SK-N-SH treated with all-trans-retinoic acid at 6 μM for 48 hours (cell line): Measurements from ENCODE around the gene CH25H.

Experiments used
- ATAC-seq: fragments of 200-7000 bp; cut with Tn5 transposase; 3 replicates; pipeline ENCODE4 v1.9.1; 2020; ENCODE audit warnings: mild to moderate bottlenecking, moderate library complexity
- ARNTL ChIP-seq: fragments of 450-650 bp; formaldehyde crosslinking; IDR thresholded peaks from 2 replicates; pipeline ENCODE4 v1.5.0; 2020; ENCODE audit warnings: low read depth, mild to moderate bottlenecking, moderate library complexity, borderline replicate concordance
- BACH2 ChIP-seq: fragments of 250-450 bp; sonication (Bioruptor Pico); IDR thresholded peaks from 2 replicates; pipeline ENCODE4 v1.9.0; 2021; ENCODE audit warnings: mild to moderate bottlenecking, borderline replicate concordance
- CSDC2 ChIP-seq: fragments of 250-450 bp; sonication (Bioruptor Pico); IDR thresholded peaks from 2 replicates; pipeline ENCODE4 v1.5.0; 2020; ENCODE audit warnings: mild to moderate bottlenecking, moderate library complexity
- ESRRG ChIP-seq: fragments of 250-450 bp; sonication (Bioruptor Pico); IDR thresholded peaks from 2 replicates; pipeline ENCODE4 v1.6.1; 2021; ENCODE audit warnings: mild to moderate bottlenecking
- GLIS3 ChIP-seq: fragments of 250-450 bp; sonication (Bioruptor Pico); IDR thresholded peaks from 2 replicates; pipeline ENCODE4 v1.5.0; 2020; ENCODE audit warnings: mild to moderate bottlenecking, moderate library complexity
- ISL1 ChIP-seq: fragments of 250-450 bp; sonication (Bioruptor Pico); IDR thresholded peaks from 2 replicates; pipeline ENCODE4 v2.1.2; 2022; ENCODE audit warnings: mild to moderate bottlenecking, moderate library complexity
- OSR1 ChIP-seq: fragments of 250-450 bp; sonication (Bioruptor Pico); IDR thresholded peaks from 2 replicates; pipeline ENCODE4 v1.8.0; 2022; ENCODE audit warnings: moderate library complexity, mild to moderate bottlenecking, inconsistent platforms
- PPARA ChIP-seq: fragments of 250-450 bp; sonication (Bioruptor Pico); IDR thresholded peaks from 2 replicates; pipeline ENCODE4 v1.5.0; 2020; ENCODE audit warnings: mild to moderate bottlenecking, borderline replicate concordance
- RARB ChIP-seq: fragments of 250-450 bp; sonication (Bioruptor Pico); IDR thresholded peaks from 2 replicates; pipeline ENCODE4 v1.8.0; 2021; ENCODE audit warnings: mild to moderate bottlenecking, moderate library complexity
- TCF4 ChIP-seq: fragments of 250-450 bp; sonication (Bioruptor Pico); IDR thresholded peaks from 2 replicates; pipeline ENCODE4 v1.8.0; 2021; ENCODE audit warnings: mild to moderate bottlenecking, moderate library complexity, borderline replicate concordance
- TOX ChIP-seq: fragments of 250-450 bp; sonication (Bioruptor Pico); IDR thresholded peaks from 2 replicates; pipeline ENCODE4 v1.8.0; 2021; ENCODE audit warnings: mild to moderate bottlenecking, moderate library complexity, borderline replicate concordance
- ZC3H10 ChIP-seq: fragments of 250-450 bp; sonication (Bioruptor Pico); IDR thresholded peaks from 2 replicates; pipeline ENCODE4 v1.5.1; 2021; ENCODE audit warnings: mild to moderate bottlenecking, moderate library complexity
- ZFP3 ChIP-seq: fragments of 250-450 bp; sonication (Bioruptor Pico); IDR thresholded peaks from 2 replicates; pipeline ENCODE4 v1.5.0; 2020; ENCODE audit warnings: mild to moderate bottlenecking, moderate library complexity
- ZNF565 ChIP-seq: fragments of 450-650 bp; formaldehyde crosslinking; conservative IDR thresholded peaks from 2 replicates; pipeline ENCODE4 v1.5.0; 2020; ENCODE audit warnings: low read depth, mild to moderate bottlenecking, moderate library complexity
- ZNF70 ChIP-seq: fragments of 450-650 bp; formaldehyde crosslinking; IDR thresholded peaks from 2 replicates; pipeline ENCODE4 v1.5.0; 2020; ENCODE audit warnings: mild to moderate bottlenecking, moderate library complexity
- ZNF8 ChIP-seq: fragments of 450-650 bp; formaldehyde crosslinking; IDR thresholded peaks from 2 replicates; pipeline ENCODE4 v1.5.0; 2020; ENCODE audit warnings: mild to moderate bottlenecking, moderate library complexity
- TF ChIP-seq, protein P1 (sequence below): fragments of 250-450 bp; sonication (Bioruptor Pico); IDR thresholded peaks from 2 replicates; pipeline ENCODE4 v1.5.1; 2021; ENCODE audit warnings: mild to moderate bottlenecking, moderate library complexity
- TF ChIP-seq, protein P2 (sequence below): fragments of 250-450 bp; sonication (Bioruptor Pico); IDR thresholded peaks from 2 replicates; pipeline ENCODE4 v1.8.0; 2021; ENCODE audit warnings: low read depth, mild to moderate bottlenecking, moderate library complexity, borderline replicate concordance
- TF ChIP-seq, protein P3 (sequence below): fragments of 250-450 bp; sonication (Bioruptor Pico); IDR thresholded peaks from 2 replicates; pipeline ENCODE4 v1.8.0; 2020; ENCODE audit warnings: mild to moderate bottlenecking, moderate library complexity, borderline replicate concordance
- TF ChIP-seq, protein P4 (sequence below): fragments of 250-450 bp; sonication (Bioruptor Pico); IDR thresholded peaks from 2 replicates; pipeline ENCODE4 v1.5.0; 2020; ENCODE audit warnings: mild to moderate bottlenecking, moderate library complexity
- TF ChIP-seq, protein P5 (sequence below): fragments of 250-450 bp; sonication (Bioruptor Pico); IDR thresholded peaks from 2 replicates; pipeline ENCODE4 v1.5.1; 2020; ENCODE audit warnings: low read depth, mild to moderate bottlenecking, moderate library complexity

The CH25H gene

DNA sequence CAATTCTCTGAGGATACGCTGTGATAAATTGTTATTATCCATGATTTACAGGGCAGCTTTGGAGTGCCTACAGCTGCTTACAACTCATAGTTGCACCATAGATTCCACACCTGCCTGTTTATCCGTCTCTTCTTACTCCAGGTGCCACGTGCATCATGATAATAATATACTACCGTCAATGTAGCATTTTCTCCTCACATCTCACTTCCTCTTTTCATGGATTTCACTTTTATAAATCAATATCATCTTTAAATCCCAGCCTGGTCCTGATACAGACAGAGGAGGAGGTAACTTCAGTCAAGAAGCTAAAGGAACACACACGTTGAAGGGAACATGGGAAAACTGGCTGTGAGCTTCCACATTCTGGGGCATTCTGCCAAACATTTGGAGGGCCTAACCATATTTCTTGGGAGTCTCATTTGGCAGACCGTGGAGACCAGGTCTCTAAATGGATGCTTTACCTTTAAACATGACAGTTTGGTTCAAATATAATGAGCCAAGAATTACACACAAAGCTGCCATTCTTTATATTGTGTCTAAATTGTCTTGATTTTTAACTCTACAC lies 2.4 kb downstream of the CH25H start:
- TF ChIP-seq OSR1 (CRISPR knock-in tag) (no peak), ESRRG (CRISPR knock-in tag) (no peak), ZNF70 (no peak), GLIS3 (no peak), ARNTL (CRISPR knock-in tag) (no peak), ISL1 (CRISPR knock-in tag) (no peak), TCF4 (CRISPR knock-in tag) (no peak), ZNF565 (CRISPR knock-in tag) (no peak), RARB (no peak)
- TF ChIP-seq, protein P1, sequence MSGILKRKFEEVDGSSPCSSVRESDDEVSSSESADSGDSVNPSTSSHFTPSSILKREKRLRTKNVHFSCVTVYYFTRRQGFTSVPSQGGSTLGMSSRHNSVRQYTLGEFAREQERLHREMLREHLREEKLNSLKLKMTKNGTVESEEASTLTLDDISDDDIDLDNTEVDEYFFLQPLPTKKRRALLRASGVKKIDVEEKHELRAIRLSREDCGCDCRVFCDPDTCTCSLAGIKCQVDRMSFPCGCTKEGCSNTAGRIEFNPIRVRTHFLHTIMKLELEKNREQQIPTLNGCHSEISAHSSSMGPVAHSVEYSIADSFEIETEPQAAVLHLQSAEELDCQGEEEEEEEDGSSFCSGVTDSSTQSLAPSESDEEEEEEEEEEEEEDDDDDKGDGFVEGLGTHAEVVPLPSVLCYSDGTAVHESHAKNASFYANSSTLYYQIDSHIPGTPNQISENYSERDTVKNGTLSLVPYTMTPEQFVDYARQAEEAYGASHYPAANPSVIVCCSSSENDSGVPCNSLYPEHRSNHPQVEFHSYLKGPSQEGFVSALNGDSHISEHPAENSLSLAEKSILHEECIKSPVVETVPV (CRISPR knock-in tag), result no peak
- TF ChIP-seq, protein P2, sequence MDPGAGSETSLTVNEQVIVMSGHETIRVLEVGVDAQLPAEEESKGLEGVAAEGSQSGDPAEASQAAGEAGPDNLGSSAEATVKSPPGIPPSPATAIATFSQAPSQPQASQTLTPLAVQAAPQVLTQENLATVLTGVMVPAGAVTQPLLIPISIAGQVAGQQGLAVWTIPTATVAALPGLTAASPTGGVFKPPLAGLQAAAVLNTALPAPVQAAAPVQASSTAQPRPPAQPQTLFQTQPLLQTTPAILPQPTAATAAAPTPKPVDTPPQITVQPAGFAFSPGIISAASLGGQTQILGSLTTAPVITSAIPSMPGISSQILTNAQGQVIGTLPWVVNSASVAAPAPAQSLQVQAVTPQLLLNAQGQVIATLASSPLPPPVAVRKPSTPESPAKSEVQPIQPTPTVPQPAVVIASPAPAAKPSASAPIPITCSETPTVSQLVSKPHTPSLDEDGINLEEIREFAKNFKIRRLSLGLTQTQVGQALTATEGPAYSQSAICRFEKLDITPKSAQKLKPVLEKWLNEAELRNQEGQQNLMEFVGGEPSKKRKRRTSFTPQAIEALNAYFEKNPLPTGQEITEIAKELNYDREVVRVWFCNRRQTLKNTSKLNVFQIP (CRISPR knock-in tag), result no peak
- TF ChIP-seq, protein P3, sequence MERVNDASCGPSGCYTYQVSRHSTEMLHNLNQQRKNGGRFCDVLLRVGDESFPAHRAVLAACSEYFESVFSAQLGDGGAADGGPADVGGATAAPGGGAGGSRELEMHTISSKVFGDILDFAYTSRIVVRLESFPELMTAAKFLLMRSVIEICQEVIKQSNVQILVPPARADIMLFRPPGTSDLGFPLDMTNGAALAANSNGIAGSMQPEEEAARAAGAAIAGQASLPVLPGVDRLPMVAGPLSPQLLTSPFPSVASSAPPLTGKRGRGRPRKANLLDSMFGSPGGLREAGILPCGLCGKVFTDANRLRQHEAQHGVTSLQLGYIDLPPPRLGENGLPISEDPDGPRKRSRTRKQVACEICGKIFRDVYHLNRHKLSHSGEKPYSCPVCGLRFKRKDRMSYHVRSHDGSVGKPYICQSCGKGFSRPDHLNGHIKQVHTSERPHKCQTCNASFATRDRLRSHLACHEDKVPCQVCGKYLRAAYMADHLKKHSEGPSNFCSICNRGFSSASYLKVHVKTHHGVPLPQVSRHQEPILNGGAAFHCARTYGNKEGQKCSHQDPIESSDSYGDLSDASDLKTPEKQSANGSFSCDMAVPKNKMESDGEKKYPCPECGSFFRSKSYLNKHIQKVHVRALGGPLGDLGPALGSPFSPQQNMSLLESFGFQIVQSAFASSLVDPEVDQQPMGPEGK (CRISPR knock-in tag), result no peak
- ATAC-seq, result no peak

DNA sequence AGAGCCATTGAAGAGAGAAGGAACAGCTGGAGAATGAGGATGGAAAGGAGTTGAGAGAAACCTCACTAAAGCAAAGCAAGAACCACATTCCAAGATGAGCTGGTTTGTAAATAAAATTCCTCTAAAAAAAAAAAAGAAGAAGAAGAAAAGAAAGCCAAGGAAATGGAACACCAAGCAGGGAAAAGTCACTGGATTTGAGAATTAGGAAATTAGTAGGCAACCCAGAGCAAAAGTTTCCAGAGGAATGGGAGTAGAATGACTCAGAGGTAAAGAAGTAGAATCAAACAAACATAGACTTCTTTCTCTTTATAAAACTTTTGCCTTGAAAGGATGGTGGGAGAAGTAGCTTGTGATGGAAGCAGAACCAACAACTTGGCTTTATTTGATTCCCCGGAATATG lies 3.9 kb downstream of the CH25H start:
- TF ChIP-seq ARNTL (CRISPR knock-in tag) (no peak), ZNF8 (CRISPR knock-in tag) (no peak), ISL1 (CRISPR knock-in tag) (no peak), OSR1 (CRISPR knock-in tag) (no peak), TOX (no peak), PPARA (CRISPR knock-in tag) (no peak), BACH2 (CRISPR knock-in tag) (no peak), ESRRG (CRISPR knock-in tag) (no peak), GLIS3 (no peak), ZNF565 (CRISPR knock-in tag) (no peak), ZFP3 (CRISPR knock-in tag) (no peak), RARB (no peak), ZC3H10 (CRISPR knock-in tag) (no peak), CSDC2 (no peak), ZNF70 (no peak)
- TF ChIP-seq, protein P4, sequence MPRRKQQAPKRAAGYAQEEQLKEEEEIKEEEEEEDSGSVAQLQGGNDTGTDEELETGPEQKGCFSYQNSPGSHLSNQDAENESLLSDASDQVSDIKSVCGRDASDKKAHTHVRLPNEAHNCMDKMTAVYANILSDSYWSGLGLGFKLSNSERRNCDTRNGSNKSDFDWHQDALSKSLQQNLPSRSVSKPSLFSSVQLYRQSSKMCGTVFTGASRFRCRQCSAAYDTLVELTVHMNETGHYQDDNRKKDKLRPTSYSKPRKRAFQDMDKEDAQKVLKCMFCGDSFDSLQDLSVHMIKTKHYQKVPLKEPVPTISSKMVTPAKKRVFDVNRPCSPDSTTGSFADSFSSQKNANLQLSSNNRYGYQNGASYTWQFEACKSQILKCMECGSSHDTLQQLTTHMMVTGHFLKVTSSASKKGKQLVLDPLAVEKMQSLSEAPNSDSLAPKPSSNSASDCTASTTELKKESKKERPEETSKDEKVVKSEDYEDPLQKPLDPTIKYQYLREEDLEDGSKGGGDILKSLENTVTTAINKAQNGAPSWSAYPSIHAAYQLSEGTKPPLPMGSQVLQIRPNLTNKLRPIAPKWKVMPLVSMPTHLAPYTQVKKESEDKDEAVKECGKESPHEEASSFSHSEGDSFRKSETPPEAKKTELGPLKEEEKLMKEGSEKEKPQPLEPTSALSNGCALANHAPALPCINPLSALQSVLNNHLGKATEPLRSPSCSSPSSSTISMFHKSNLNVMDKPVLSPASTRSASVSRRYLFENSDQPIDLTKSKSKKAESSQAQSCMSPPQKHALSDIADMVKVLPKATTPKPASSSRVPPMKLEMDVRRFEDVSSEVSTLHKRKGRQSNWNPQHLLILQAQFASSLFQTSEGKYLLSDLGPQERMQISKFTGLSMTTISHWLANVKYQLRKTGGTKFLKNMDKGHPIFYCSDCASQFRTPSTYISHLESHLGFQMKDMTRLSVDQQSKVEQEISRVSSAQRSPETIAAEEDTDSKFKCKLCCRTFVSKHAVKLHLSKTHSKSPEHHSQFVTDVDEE (CRISPR knock-in tag), result no peak
- TF ChIP-seq, protein P5, sequence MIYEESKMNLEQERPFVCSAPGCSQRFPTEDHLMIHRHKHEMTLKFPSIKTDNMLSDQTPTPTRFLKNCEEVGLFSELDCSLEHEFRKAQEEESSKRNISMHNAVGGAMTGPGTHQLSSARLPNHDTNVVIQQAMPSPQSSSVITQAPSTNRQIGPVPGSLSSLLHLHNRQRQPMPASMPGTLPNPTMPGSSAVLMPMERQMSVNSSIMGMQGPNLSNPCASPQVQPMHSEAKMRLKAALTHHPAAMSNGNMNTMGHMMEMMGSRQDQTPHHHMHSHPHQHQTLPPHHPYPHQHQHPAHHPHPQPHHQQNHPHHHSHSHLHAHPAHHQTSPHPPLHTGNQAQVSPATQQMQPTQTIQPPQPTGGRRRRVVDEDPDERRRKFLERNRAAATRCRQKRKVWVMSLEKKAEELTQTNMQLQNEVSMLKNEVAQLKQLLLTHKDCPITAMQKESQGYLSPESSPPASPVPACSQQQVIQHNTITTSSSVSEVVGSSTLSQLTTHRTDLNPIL, result no peak
- TF ChIP-seq, protein P2 (CRISPR knock-in tag), result no peak
- no peak for ATAC-seq
